GM13977 (cell line): ENCODE measurements around the gene GFER.
"Not testable (repeated sequence)": the region's sequence is repeated elsewhere in the genome, so short reads cannot be mapped to it uniquely, and the experiment has no call there.

Experiments
- DNase-seq: peaks from one replicate; pipeline ENCODE4 v3.0.0; 2012; ENCODE audit warnings: low spot score
- in situ Hi-C: fragments of 300-500 bp; cut with MboI; formaldehyde crosslinking; loops from one replicate; pipeline ENCODE4 v1.12.0; 2022; ENCODE audit warnings: low sequenced_read_pairs, low pct_unique_long_range_greater_than_20kb, mixed read lengths, inconsistent platforms; ENCODE audit not compliant: unreplicated experiment
- TF ChIP-seq, protein P1 (sequence below): IDR thresholded peaks from 2 replicates; pipeline ENCODE4 v1.5.1; 2012; ENCODE audit warnings: mild to moderate bottlenecking, control low read depth; ENCODE audit not compliant: insufficient read depth; ENCODE audit errors: extremely low read depth, missing control alignments

GFER gene

DNA sequence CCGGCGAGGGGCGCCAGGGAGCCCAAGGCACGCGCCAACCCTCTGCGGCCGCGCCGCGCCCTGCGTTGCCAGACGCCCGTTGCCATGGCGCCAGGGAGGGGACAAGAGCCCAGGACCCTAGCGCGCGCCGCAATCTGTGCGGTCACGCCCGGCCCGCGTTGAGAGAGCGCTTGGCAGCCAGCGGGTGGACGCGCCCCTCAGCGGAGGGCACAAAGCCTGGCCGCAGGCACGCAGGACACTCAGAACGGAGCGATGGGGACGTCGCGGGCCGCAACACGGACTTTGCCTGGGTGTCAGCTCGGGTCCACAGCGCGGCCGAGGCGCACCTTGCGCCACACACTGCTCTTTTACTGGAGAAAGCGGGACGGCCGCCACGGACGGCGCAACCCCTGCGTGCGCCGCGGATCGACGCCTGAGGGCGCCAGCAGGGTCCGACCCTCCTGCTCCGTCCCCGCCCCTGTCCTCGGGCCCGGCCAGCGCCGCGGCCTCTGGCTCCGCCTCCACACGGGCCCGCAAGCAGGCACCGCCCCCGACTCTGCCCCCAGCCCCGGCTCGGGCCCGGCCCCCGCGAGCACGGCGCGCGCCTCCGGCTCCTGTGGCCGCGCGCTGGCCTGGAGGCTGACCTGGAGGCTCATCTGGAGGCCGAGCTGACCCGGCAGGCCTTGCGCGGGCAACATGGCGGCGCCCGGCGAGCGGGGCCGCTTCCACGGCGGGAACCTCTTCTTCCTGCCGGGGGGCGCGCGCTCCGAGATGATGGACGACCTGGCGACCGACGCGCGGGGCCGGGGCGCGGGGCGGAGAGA is at the start of gene GFER:
Gene GFER, plus strand, starts transcription at position 650 of the 803 bp plus-strand sequence. Its CDS starts 26 bp downstream, at position 676.
- DNase-seq: peak; percentile 99
- in situ Hi-C loops: no loop called here
- TF ChIP-seq, protein P1, sequence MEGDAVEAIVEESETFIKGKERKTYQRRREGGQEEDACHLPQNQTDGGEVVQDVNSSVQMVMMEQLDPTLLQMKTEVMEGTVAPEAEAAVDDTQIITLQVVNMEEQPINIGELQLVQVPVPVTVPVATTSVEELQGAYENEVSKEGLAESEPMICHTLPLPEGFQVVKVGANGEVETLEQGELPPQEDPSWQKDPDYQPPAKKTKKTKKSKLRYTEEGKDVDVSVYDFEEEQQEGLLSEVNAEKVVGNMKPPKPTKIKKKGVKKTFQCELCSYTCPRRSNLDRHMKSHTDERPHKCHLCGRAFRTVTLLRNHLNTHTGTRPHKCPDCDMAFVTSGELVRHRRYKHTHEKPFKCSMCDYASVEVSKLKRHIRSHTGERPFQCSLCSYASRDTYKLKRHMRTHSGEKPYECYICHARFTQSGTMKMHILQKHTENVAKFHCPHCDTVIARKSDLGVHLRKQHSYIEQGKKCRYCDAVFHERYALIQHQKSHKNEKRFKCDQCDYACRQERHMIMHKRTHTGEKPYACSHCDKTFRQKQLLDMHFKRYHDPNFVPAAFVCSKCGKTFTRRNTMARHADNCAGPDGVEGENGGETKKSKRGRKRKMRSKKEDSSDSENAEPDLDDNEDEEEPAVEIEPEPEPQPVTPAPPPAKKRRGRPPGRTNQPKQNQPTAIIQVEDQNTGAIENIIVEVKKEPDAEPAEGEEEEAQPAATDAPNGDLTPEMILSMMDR: peak; percentile 72

DNA sequence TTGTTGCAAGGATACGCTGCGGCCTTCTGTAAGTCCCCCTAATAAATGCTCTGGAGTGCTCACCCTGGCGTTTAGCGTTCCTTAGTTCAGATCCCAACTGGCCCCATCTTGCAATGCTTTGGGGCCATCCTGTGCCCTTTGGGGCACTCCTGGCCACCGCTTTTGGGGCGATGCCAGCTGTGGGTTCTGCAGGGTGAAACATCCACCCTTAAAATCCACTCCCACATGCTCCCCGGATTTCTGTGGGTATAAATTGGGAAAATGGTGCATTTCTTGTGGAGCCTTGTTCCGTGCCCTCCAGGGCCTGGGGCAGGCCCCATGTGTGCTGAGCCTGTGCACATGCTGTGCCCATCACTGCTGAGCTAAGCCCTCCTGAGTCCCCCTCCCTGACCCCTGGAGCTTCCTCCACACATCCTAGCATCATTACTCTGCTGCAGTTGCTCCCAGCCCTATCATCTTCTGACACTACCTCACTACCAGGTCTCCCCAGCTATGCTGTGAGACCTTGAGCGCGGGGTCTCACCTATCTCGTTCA is 47.0 kb upstream of the GFER start:
- no peak for DNase-seq
- in situ Hi-C loops: loop anchor here (10.0 kb wide), 1 partner anchor 72 kb away; no protein-coding TSS in a partner anchor
- TF ChIP-seq, protein P1: no peak

DNA sequence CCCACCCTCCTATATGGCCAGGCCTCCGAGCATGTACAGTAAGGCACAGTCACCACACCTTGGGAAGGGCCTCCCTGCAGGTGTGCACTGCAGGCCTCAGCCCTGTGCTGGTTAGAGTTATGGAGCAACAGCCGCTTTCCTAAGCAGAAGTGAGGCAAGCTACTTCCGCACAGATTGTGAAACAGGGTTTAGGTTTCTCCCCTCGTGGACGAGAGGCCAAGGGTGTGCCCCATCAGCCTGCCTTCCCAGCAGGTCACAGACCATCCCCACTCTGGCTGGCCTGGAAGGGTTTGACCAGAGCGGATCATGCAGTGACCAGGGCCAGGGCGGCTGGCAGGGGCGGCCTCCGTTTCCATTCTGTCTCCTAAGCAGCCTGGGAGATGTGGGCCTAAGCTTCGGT is 45.7 kb upstream of the GFER start:
- in situ Hi-C loops: loop anchor here (10.0 kb wide), 1 partner anchor 74 kb away; no protein-coding TSS in a partner anchor
- TF ChIP-seq, protein P1: no peak
- DNase-seq: no peak

DNA sequence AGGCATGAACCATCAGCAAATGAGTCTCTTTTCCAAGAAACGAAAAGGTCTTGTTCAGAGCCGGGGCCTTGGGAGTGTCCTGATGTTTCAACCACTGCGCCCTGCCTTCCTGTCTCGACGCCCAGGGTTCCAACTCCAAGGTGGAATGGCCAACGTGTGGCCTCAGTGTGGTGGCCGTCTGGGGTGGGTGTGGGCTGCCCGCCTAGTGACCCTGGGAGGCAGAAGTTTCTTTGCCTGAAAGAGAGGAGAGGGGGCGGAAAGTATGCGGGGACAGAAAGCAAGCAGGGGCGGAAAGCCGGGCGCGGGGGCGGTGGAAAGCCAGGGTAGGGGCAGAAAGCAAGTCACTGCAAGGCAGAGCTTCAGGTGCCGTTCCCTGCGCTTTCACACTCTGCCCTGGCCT is 45.1 kb upstream of the GFER start:
- TF ChIP-seq, protein P1: no peak
- in situ Hi-C loops: loop anchor here (10.0 kb wide), 1 partner anchor 74 kb away; no protein-coding TSS in a partner anchor

DNA sequence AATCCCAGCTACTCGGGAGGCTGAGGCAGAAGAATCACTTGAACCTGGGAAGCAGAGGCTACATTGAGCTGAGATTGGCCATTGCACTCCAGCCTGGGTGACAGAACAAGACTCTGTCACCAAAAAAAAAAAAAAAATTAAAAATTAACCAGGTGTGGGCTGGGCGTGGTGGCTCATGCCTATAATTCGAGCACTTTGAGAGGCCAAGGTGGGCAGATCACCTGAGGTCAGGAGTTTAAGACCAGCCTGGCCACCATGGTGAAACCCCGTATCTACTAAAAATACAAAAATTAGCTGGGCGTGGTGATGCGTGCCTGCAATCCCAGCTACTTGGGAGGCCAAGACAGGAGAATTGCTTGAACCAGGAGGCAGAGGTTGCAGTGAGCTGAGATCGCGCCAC is 44.2 kb upstream of the GFER start:
- not testable (repeated sequence) for DNase-seq
- in situ Hi-C loops: loop anchor here (10.0 kb wide), 1 partner anchor 75 kb away; no protein-coding TSS in a partner anchor

More for the DNA sequence above, 45.1 kb upstream of the GFER start:
- DNase-seq: no peak

DNA sequence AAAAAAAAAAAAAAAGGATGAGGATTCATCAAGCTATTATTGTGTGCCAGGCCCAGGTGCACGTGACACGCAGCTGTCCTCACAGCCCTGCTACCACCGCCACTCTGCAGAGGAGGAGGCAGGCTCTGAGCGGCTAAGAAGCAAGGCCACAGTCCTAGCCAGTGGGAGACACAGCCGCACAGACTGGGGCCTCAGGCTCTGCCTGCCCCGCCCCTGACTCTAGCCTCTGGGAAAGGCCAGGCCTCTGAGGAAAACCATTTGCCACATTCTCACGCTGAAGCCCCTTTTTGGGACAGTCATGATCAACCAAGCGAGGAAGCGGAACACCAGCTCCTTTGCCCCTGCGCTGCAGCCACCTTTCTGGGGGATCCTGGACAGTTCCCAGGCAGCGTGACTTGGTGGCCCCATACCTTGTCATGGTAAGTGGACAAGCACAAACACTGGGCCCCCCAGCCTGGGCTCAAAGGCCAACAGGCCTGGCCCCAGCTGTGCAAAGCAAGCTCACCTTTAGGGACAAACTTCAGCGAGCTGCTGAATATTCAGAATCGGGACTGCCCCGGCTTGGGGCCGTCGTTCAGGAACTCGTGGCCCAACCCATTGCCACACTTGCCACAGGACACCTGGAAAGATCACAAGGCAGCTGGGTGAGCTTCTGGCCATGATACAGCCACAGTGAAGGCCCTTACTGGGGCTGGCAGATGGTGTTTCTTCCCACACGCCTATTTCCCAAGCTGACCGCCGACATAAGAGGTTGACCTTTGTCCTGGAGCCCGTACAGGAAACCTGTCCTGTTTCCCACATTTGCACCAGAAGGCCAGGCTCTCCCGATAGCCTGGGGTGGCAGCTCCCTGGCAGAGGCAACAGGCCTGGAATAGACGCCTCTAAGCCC is 43.5 kb upstream of the GFER start:
- TF ChIP-seq, protein P1: no peak
- in situ Hi-C loops: no loop called here
- DNase-seq: no peak
